ENCODE results near the gene RGS19. TPM values are rescaled to one million over a fixed set of nuclear protein-coding genes. Genes with fewer than 3 reads are reported as not detected.

RGS19 gene
- total RNA-seq, 1 experiment from 2014 or later: 31.4 TPM

DNA sequence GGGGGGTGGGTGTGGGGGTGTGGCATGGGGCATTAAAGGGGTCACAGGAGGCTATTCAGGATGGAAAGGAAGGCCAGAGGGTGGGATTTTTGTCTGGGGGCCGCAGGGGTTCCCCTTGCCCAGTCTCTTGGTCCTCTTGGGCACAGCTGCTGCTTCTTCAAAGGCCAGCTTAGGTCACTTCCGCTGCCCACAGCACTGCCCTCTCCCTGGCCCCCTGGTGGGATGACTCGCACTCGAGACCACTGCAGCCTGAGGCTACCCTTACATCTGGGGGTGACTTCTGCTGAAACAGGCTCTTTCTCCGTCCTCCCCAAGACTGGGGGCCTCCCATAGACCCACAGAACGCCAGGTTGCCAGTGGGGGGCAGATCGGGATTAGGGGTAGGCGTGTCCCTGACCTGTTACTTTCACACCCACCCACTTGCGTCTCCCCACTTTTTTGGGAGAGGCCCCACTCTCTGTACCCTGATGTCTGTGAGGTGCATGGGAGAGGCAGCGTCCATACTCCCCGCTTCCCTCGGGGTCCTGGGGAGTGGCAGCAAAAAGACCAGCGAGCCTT is 3.6 kb upstream of the RGS19 start:
- DNase-seq (ENCODE audit: low read depth, low spot score): no peak
- in situ Hi-C loops (cut with HindIII; ENCODE audit: low pct_unique_long_range_greater_than_20kb, low sequenced_read_pairs): no loop called here

DNA sequence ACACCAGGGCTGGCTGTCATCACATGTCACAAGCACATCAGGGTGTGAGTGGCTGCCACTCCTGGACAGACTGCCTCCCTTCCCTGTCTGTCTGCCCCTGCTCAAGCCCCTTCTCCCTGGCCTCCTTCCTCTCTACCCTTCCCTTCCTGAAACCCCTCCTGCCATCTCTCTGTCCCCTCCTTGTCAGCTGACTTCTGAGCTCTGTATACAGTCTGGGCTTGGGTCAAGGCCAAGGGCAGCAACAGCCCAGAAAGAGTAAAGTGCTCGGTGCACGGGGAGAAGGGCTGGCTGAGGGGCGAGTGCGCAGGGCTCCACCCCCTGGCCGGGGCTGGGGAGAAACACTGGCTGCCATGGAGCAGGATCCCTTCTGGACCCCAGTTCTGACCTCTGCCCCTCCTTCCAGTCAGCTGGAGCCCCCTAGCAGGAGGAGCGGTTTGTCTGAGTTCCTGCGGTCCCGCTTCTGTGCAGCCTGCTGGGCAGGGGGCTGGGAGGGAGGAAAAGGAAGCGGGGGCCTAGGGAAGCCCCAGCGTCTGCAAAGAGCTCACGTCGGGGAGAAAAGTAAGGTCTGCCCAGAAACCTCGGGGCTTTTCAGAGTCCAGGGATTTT is 2.9 kb upstream of the RGS19 start:
- DNase-seq (ENCODE audit: low read depth, low spot score): no peak
- in situ Hi-C loops (cut with HindIII; ENCODE audit: low pct_unique_long_range_greater_than_20kb, low sequenced_read_pairs): no loop called here

DNA sequence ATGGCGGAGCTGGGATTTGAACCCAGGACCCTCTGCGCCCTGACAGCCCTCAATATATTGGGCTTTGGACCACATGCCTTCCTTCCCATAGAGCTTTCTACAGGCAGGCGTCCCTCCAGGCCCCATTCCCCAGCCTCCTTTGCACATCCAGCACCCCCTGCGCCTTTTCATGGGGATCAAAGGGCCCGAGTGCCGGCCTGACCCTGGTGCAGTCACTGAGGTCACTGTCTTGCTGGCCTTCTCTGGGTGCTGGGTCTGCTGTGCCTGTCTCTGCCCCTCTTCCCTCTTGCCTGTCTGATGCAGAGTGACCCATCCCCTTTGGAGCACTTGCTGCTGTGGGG is 2.3 kb upstream of the RGS19 start:
- DNase-seq (ENCODE audit: low read depth, low spot score): no peak
- in situ Hi-C loops (cut with HindIII; ENCODE audit: low pct_unique_long_range_greater_than_20kb, low sequenced_read_pairs): no loop called here

DNA sequence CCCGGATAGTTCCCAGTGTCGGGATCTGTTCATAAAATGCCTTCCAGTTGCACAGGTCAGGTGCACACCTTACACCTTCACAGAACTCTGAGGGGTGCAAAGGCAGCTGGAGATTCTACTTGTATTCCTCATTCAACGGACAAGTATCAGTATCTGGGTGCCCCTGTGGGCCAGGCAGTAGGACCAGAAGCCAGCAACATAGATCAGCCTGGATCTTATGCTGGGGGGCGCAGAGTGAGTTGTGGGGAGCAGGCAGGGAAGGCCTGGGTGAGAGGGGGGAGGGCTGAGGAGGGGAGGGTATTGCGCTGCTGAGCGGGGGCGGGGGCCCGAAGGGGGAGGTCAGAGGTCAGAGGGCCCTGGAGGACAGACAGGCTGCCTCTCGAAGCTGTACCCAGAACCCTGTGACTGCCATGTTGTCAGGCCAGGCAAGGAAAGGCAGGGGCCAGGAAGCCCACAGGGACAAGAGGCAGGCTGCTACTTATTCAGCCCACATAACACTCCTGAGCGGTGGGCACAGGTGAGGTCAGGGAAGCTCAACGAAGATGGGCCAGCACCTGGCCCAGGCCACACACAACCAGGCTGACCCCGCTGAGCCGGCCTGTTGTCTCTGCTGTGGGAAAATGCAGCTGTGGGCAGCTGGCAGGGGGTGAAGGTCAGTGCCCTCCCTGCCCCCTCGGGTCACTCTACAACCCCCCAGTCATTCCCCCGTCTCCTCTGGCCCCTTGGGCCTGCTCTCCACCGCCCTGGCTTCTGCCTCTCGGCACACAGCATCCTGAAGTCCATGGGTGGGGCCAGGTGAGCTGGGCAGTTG is 1.7 kb upstream of the RGS19 start:
- in situ Hi-C loops (cut with HindIII; ENCODE audit: low pct_unique_long_range_greater_than_20kb, low sequenced_read_pairs): no loop called here
- no peak for DNase-seq (ENCODE audit: low read depth, low spot score)

DNA sequence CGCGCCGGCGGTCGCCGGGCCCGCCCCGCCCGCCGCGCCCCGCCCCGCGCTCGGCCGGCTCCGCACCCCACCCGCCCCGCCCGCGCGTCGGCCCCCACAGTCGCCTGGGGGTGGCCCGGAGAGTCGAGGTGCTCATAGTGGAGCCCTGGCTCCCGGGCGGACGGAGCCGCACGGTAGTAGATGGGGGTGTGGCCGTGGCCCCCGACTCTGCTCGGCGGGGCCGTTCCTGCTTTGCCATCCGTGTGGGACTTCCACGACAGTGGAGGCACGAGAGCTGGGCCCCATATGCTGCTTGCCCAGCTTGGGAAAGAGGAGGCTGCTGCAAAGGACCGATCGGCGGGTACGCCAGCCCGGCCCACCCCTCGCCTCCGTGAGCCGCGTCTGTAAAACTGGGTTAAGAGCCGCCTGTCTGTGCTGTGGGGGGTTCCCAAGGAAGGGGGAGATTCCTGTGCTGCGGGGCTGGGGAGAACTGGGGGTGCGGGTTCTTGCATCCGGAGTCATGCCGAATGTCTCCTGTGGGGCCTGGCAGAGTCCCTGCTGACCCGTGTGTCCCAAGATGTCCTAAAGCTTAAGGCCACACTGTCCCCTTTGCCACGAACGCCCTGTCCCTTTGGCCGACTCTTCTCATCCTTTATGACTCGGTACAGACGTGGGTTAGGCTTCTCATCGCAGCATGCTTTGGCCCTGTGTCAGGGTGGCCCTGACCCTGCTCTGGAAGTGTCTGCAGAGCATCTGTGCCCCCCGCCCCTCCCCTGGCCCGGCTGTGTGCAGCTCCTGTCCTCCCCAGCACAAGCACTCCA is 895 bp upstream of the RGS19 start, which contains the start of gene OPRL1:
OPRL1 (plus strand) TSS at position 70 of the 800 bp plus-strand sequence. CDS start 12,639 bp downstream, outside the sequence.
- no peak for DNase-seq (ENCODE audit: low read depth, low spot score)
- in situ Hi-C loops (cut with HindIII; ENCODE audit: low pct_unique_long_range_greater_than_20kb, low sequenced_read_pairs): no loop called here

DNA sequence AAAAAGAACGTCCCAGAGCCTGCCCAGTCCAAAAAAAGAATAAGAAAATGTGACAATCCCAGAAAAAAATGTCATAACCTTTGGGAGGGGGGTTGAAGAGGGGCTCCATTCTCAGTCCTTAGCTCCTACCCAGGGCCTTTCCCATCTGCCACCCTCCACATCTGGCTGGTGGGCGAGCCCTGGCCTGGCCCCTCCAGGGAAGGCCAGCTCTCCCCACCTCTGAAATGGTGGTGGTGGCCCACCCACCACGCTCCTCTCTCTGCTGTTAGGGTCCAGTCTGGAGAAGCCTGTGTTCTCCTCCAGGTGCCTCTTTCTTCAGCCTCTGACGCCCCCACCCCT is 415 bp downstream of the RGS19 start:
- in situ Hi-C loops (cut with HindIII; ENCODE audit: low pct_unique_long_range_greater_than_20kb, low sequenced_read_pairs): no loop called here
- no peak for DNase-seq (ENCODE audit: low read depth, low spot score)

DNA sequence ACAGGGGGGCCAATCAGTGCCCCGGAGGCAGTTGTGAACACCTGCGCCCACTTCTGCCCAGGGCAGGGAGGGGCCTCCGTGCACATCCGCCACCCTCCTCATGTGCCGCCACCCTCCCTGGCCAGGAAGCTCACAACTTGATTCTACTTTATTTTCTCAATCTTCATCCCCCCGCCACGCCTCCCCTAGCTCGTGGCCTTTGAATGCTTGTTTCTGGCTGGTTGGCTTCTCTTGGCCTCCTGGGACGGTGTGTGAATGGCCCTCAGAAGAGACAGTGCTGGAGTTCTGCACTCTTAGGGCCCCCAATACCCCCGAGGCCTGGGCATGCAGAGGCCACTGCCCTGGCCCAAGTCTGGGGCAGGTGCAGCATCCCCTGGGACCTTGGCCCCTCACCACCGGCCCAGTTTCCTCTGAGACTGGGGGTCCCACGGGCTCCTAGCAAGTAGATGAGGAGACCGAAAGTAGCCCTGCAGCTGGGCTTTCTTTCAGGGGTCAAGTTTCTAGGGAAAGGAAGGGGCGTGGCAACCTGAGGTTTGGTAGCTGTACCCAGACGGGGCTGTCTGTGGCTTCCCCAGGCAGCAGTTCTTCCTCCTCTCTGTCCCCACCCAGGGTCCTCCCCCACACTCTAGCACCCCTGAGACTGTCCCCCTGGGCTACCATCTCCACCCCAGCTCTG is 1.3 kb downstream of the RGS19 start:
- no peak for DNase-seq (ENCODE audit: low read depth, low spot score)
- in situ Hi-C loops (cut with HindIII; ENCODE audit: low pct_unique_long_range_greater_than_20kb, low sequenced_read_pairs): no loop called here

DNA sequence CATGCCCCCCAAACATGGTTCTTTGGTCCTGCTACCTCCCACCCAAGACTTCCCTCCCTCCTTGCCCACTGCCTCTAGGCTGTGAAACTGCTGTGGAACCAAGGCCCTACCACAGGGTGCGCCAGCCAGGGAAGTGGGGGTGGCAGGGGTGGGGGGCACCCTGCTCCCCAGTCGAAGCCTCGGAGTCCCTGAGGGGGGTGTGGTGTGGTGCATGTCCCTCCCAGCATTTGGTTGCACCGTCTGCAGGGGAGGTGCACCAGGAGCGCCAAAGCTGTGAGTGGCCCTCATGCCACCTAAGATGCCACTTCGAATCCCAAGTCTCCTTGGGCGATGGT is 1.8 kb downstream of the RGS19 start:
- in situ Hi-C loops (cut with HindIII; ENCODE audit: low pct_unique_long_range_greater_than_20kb, low sequenced_read_pairs): no loop called here

DNA sequence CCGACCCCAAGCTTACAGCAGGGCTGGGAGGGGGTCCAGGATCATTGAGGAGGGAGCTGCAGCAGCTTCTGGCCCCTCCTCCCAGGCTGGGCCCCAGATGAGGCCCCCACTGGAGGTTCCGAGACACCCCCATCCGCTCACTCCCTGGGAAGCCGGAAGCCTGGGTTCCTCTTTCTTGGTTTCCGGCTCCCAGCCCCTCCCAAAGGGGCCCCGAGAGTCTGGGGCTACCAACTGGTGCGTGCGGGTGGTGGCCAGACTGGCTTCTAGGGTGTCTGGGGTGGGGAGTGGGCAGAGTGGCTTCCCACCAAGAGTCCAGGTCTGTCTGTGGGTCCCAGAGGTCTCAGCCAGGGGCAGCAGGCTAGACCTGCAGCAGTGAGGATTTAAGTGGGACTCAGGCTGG is 2.2 kb downstream of the RGS19 start:
- no peak for DNase-seq (ENCODE audit: low read depth, low spot score)
- in situ Hi-C loops (cut with HindIII; ENCODE audit: low pct_unique_long_range_greater_than_20kb, low sequenced_read_pairs): no loop called here

More for the DNA sequence above, 1.8 kb downstream of the RGS19 start:
- no peak for DNase-seq (ENCODE audit: low read depth, low spot score)

DNA sequence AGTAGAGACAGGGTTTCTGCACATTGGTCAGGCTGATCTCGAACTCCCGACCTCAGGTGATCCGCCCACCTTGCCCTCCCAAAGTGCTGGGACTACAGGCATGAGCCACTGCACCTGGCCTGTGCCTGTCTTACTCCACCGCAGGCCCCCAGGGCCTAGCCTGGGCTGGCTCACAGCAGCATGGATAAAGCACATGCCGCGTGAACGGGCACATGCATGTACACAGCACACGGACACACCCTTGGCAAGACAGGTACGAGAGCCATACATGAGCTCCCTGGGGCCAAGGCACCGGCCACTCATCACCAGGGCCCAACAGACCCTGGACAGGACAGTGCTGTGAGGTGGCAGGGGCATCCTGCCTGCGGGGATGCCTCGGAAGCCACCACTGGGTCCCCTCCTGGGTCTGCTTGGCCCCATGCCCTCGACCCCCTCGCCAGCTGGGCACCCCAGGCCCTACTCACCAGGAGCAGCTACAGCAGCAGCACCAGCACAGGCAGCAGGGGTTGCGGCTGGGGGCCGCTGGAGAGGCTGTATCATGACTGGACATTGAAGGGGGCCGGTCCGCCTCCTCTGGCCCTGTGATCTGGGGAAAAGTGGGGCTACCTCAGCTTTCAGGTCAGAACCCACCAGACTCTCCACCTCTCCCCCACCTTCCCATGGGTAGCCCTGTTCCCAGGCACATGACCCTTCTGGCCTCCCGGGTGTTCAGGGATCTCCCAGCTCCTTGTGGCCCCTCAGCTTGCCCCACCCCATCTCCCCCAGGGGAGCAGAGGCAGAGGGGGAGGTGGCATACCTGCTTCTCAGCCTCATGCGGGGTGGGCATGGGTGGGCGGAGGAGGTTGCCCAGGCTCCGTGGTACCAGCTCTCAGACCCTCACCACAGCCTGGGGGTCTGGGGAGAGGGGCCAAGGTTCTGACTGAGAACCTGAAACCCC is 3.0 kb downstream of the RGS19 start:
- no peak for DNase-seq (ENCODE audit: low read depth, low spot score)
- in situ Hi-C loops (cut with HindIII; ENCODE audit: low pct_unique_long_range_greater_than_20kb, low sequenced_read_pairs): no loop called here

DNA sequence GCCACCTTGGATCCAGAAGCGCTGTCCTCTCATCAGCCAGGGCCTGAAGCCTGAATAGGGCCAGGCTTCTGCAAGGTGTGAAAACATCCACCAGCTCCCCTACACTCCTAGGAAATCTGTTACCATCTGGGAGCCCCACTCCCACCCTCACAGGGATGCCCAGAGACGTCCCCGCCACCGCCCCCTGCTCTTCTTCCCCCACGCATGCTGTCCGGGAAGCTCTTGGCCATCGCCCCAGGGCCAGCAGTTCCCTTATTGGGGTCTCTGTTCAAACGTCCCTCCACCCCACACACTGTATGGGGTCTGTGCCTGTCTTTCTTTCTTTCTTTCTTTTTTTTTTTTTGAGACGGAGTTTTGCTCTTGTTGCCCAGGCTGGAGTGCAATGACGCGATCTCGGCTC is 3.8 kb downstream of the RGS19 start:
- DNase-seq (ENCODE audit: low read depth, low spot score): no peak
- in situ Hi-C loops (cut with HindIII; ENCODE audit: low pct_unique_long_range_greater_than_20kb, low sequenced_read_pairs): no loop called here

DNA sequence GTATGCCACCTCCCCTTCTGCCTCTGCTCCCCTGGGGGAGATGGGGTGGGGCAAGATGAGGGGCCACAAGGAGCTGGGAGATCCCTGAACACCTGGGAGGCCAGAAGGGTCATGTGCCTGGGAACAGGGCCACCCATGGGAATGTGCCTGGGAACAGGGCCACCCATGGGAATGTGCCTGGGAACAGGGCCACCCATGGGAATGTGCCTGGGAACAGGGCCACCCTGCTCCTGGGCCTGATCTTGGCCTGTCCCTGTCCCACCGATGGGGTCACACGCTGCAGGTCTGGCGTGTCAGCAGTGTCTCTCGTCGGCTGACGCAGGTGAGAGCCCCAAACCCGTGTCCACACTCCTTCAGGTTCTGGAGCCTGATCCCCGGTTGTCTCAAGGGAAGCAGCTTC is 4.4 kb downstream of the RGS19 start:
- in situ Hi-C loops (cut with HindIII; ENCODE audit: low pct_unique_long_range_greater_than_20kb, low sequenced_read_pairs): no loop called here
- DNase-seq (ENCODE audit: low read depth, low spot score): no peak

DNA sequence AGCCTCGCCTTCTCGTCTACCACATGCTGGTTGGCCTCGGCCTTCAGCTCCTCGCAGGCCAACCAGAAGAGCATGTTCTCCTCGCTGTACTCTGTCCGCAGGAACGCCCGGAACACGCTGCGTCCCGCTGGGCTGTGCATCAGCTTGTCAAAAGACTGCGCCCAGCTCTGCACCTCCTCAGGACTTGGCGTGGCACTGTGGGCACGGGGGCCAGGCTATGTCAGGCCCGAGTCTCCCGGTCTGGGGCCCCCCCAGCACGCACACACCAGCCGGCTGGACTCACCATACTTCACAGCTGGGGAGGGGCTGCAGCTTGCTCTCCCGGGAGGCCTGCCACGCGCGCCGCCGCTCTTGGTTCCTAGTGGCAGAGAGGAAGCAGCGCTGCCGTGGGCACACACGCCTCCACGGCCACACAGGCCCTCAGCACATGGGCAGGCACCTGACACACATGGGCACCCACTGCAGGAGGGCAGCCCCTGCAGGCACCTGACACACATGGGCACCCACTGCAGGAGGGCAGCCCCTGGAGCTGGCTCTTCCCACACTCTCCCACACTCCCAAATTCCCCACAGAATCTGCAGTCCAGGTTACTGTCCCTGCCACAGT is 5.0 kb downstream of the RGS19 start:
- no peak for DNase-seq (ENCODE audit: low read depth, low spot score)
- in situ Hi-C loops (cut with HindIII; ENCODE audit: low pct_unique_long_range_greater_than_20kb, low sequenced_read_pairs): no loop called here

DNA sequence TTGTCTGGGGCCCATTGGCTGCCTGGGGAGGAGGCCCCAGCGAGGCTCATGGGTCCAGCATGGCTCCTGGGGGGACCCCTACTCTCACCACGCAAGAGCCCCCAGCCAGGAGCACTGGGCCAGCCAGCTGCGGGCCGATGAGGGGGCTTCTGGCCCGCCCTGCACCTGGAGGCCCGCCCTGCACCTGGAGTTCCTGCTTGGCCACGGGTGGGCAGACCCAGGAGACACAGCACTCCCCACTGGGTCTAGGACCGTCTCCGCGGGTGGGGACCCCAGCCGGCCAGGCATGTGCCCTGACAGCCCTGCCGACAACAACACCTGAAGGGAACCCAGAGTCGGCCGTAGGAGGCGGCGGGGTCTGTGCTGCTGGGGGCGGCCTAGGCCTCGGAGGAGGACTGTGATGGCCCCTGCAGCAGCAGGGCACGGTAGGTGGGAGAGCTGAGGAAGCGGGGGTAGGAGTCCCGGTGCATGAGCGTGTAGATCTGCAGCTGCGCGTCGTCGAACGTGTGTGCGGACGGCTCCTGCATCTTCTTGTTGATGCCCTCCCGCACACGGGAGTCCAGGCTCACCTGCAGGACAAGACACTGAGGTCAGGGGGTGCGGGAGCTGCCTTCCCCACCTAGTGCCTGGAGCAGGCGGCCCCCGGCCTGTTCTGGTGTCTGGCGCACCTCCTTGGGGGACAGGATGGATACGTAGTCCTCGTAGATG is 5.7 kb downstream of the RGS19 start:
- in situ Hi-C loops (cut with HindIII; ENCODE audit: low pct_unique_long_range_greater_than_20kb, low sequenced_read_pairs): no loop called here

DNA sequence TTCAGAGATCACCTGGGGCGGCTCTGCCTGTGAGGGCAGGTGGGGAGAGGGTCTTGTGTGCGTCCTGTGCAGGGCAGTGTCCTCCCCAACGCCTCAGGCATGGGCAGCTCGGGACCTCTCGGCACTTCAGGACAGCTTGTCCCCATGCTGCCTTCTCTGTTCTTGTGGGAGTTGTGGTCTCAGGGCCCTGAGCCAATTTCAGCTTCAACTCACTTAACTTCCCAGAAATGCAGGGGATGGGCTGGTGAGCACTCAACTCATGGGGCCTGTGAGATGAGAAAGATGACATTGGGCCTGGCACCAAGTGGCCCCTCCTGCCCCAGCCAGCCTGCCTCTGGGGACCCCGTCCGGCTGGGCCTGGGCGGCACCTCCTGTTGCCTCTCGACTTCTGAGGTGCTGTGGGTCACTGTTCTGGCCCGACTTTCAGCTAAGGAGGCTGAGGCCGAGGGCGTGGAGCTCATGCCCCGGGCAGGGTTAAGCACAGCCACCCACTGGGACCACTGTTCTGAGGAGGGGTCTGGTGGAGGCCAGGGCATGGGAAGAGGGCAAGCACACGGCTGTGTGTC is 6.7 kb downstream of the RGS19 start:
- no peak for DNase-seq (ENCODE audit: low read depth, low spot score)
- in situ Hi-C loops (cut with HindIII; ENCODE audit: low pct_unique_long_range_greater_than_20kb, low sequenced_read_pairs): no loop called here

More for the DNA sequence above, 5.7 kb downstream of the RGS19 start:
- DNase-seq (ENCODE audit: low read depth, low spot score): no peak

Measured in SK-MEL-5 (cell line).